PC-3 (cell line): Measurements from ENCODE around the gene PRR4.

Experiments
- CTCF ChIP-seq: fragments of 300-600 bp; sonication (generic); conservative IDR thresholded peaks from 2 replicates; pipeline ENCODE4 v1.5.1; 2017; ENCODE audit warnings: antibody characterized with exemption, low read depth, mild to moderate bottlenecking, low read length
- EZH2 ChIP-seq: fragments of 300-600 bp; sonication (generic); IDR thresholded peaks from one replicate; pipeline ENCODE4 v1.6.1; 2017; ENCODE audit warnings: antibody characterized with exemption, mild to moderate bottlenecking, low read length; ENCODE audit not compliant: unreplicated experiment
- EZH2phosphoT487 ChIP-seq: fragments of 300-600 bp; sonication (generic); IDR thresholded peaks from 2 replicates; pipeline ENCODE4 v1.6.1; 2018; ENCODE audit warnings: mild to moderate bottlenecking, antibody characterized with exemption, low read length, borderline replicate concordance

- no peak for TF ChIP-seq CTCF
- TF ChIP-seq EZH2phosphoT487, result no peak
- TF ChIP-seq EZH2, result no peak
Observed at GRCh38 chr12:10829994-10830393, 19.3 kb downstream of the PRR4 start.
